Transverse colon (tissue), 3 donors: ENCODE measurements around the gene ARHGAP23.

Source experiments
- EP300 ChIP-seq: sonication (generic); formaldehyde crosslinking; IDR thresholded peaks from one replicate; pipeline ENCODE4 v1.6.1; 2017; ENCODE audit warnings: antibody characterized with exemption, low read depth
- POLR2A ChIP-seq: fragments of 450-650 bp; IDR thresholded peaks from one replicate; pipeline ENCODE4 v1.6.1; 2016; ENCODE audit warnings: antibody characterized with exemption, mild to moderate bottlenecking, moderate library complexity
- TF ChIP-seq, protein P1 (sequence below), 5 experiments: fragments of 200-600 bp in 3 of 5; fragments of 450-650 bp in 2 of 5; sonication (generic) in 3 of 5; IDR thresholded peaks; 1 replicate in 2 of 5; 2 replicates in 3 of 5; pipeline ENCODE4 v1.5.1; 2016 to 2017; ENCODE audit warnings: antibody characterized with exemption in 5 of 5, inconsistent platforms in 3 of 5, mild to moderate bottlenecking in 2 of 5, moderate library complexity in 1 of 5

DNA sequence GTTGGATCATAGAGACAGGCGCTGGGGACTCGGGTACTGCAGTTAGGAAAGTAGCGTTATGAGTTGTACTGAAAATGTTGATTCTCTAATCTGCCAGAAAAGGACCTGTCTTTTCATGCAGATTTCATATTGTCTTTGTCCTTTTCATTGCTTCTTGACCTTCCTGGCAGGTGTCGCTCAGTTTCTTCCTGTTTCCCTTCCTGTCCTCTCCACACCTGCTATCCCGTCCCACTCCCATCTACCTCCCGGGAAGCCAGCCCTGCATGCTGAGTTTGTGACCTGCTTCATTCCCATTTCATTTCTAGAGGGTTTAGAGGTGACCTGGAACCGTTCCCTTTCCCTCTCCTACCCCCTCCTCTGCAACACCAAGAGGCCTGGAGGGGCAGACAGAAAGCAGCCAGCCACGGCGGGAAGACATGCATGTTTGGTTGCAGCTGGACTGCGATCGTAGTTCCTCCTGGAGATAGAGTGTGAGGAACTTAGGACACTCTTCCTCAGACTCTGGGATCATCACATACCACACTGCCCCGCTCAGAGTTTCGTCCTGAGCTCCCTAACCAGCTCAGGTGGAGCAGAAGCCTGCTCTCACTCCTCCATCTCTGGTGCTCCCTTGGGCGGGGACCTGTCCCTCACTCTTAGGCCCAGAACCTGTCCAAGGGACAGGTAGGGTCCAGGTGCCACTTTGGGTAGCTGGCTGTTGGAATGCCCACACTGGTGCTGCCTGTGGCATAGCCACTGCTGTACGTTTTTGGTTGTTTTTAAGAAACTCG lies 23.9 kb upstream of the ARHGAP23 start:
- TF ChIP-seq POLR2A (no peak), EP300 (no peak)
- TF ChIP-seq, protein P1, sequence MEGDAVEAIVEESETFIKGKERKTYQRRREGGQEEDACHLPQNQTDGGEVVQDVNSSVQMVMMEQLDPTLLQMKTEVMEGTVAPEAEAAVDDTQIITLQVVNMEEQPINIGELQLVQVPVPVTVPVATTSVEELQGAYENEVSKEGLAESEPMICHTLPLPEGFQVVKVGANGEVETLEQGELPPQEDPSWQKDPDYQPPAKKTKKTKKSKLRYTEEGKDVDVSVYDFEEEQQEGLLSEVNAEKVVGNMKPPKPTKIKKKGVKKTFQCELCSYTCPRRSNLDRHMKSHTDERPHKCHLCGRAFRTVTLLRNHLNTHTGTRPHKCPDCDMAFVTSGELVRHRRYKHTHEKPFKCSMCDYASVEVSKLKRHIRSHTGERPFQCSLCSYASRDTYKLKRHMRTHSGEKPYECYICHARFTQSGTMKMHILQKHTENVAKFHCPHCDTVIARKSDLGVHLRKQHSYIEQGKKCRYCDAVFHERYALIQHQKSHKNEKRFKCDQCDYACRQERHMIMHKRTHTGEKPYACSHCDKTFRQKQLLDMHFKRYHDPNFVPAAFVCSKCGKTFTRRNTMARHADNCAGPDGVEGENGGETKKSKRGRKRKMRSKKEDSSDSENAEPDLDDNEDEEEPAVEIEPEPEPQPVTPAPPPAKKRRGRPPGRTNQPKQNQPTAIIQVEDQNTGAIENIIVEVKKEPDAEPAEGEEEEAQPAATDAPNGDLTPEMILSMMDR (IDR thresholded peaks at IDR 0.05) = no peak
